ENCODE measurements around the gene UNC5C. TPM values are rescaled to one million over a fixed set of nuclear protein-coding genes. Genes with fewer than 3 reads are reported as not detected.

Gene UNC5C
- total and polyA plus RNA-seq, 2 of the 4 experiments (the other 2 are of a cell fraction) = under 0.01 TPM

DNA sequence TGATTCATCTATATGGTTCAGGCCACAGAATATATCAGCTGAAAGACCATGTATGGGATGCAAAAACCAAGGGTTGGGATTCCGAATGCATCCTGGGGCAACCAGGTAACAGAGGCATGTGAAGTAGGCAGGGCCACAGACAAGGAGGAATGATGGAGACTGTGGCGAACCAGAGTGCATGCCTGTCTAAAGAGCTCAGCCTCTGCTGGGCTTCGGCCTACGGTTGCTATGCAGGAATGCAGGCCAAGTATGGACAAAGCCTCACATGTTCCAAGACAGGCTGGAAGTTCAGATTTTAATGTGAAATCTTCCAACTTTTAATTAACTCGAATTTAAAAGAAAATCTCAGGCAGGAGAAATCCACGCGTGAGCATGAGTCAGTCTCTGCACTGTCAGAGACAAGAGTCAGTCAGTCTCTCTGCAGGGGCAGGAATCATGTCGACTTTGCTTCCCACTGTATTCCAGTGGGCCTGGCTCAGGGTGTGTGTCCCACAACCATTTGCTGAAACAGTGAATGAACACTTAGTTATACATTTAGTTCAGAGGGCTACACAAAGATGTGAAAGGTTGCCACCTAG, 344.4 kb downstream of the UNC5C start:
- H2BK20ac ChIP-seq (ENCODE audit: low read depth, low read length) = no peak overlapping the region
- no peaks in the 10 kb centered on the region for H3K9me3 ChIP-seq (ENCODE audit: control insufficient read depth, insufficient read depth, low read length)
- ATAC-seq (ENCODE audit: low read depth) = no peak
- H3K79me1 ChIP-seq (ENCODE audit: low read depth in 1 of 2, low read length in 2 of 2) = no peaks in the 10 kb centered on the region
- H4K5ac ChIP-seq (ENCODE audit: low read depth, low read length) = no peak overlapping the region
- H2AK5ac ChIP-seq (ENCODE audit: low read depth, low read length) = no peak overlapping the region
- DNase-seq = no peak
- H4K91ac ChIP-seq (ENCODE audit: insufficient read depth, low read depth, low read length) = no peak overlapping the region
- BruUV-seq (replicated peaks) = no TSS peak
- no peaks in the 10 kb centered on the region for H3K27me3 ChIP-seq (ENCODE audit: control insufficient read depth, insufficient read depth, low read length)
- no peak overlapping the region for H4K8ac ChIP-seq (ENCODE audit: low read depth in 2 of 2, low read length in 2 of 2)
- H3K4ac ChIP-seq (ENCODE audit: low read depth, low read length) = no peak overlapping the region
- H3K14ac ChIP-seq (replicated peaks; ENCODE audit: low read depth, low read length) = no peak overlapping the region
- in situ Hi-C loops (cut with MboI; ENCODE audit: low sequenced_read_pairs) (no loop called here), intact Hi-C loops (cut with micrococcal nuclease) (no loop called here), dilution Hi-C loops (cut with HindIII; ENCODE audit: low sequenced_read_pairs, unreplicated experiment) (no loop called here)
- H3K23ac ChIP-seq (ENCODE audit: low read depth, low read length) = no peak overlapping the region
- ChIA-PET POLR2A (ENCODE audit: unreplicated experiment) (interaction anchor here (0.5 kb wide), 1 partner anchor 335 kb away, joined by 4 read pairs; no protein-coding TSS in a partner anchor), CTCF (interaction anchor here (1.6 kb wide), 2 partner anchors 11 to 15 kb away, joined by 5 read pairs; no protein-coding TSS in a partner anchor)
- no peak overlapping the region for H2BK120ac ChIP-seq (ENCODE audit: low read depth, low read length)
- no peaks in the 10 kb centered on the region for H3K36me3 ChIP-seq (ENCODE audit: control insufficient read depth, insufficient read depth, low read length)
- 78% methylated on average over 8 of the region's 8 CpGs; no CpG with 5 or more reads in 1 of the 2 experiments for WGBS, 2 experiments (ENCODE audit: extremely low coverage in 2 of 2, insufficient read length in 1 of 2)
- H3K56ac ChIP-seq (ENCODE audit: extremely low read depth, insufficient read depth, low read length) = no peak overlapping the region
- H2BK15ac ChIP-seq (ENCODE audit: low read depth, low read length) = no peak overlapping the region
- no peak overlapping the region for H3K9ac ChIP-seq (ENCODE audit: low read depth, low read length)
- H4K20me1 ChIP-seq (ENCODE audit: insufficient read depth, low read length) = no peaks in the 10 kb centered on the region
- no peak overlapping the region for H2BK5ac ChIP-seq (ENCODE audit: low read depth, low read length, poor library complexity, severe bottlenecking)
- TF ChIP-seq SMC3 (IDR thresholded peaks at IDR 0.05; ENCODE audit: low read depth, low read length) (no peak), RCOR1 (IDR thresholded peaks at IDR 0.05; ENCODE audit: insufficient replicate concordance, low read length) (no peak), MAFK (IDR thresholded peaks at IDR 0.05; ENCODE audit: low read depth, low read length) (no peak)
- TF ChIP-seq, protein P1, sequence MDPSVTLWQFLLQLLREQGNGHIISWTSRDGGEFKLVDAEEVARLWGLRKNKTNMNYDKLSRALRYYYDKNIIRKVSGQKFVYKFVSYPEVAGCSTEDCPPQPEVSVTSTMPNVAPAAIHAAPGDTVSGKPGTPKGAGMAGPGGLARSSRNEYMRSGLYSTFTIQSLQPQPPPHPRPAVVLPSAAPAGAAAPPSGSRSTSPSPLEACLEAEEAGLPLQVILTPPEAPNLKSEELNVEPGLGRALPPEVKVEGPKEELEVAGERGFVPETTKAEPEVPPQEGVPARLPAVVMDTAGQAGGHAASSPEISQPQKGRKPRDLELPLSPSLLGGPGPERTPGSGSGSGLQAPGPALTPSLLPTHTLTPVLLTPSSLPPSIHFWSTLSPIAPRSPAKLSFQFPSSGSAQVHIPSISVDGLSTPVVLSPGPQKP (IDR thresholded peaks at IDR 0.05; ENCODE audit: borderline replicate concordance, low read depth, low read length) = no peak
- no peak overlapping the region for H3K27ac ChIP-seq (ENCODE audit: insufficient read depth, low read length)
- no peak overlapping the region for H3K4me2 ChIP-seq (ENCODE audit: low read depth, low read length)
- no peaks in the 10 kb centered on the region for H3K4me1 ChIP-seq (ENCODE audit: control insufficient read depth, insufficient read depth, low read length)
- no peak overlapping the region for H2AK9ac ChIP-seq (replicated peaks; ENCODE audit: low read depth, low read length, poor library complexity)
- H3K9me1 ChIP-seq (ENCODE audit: insufficient read depth, low read length) = no peaks in the 10 kb centered on the region
- no peak overlapping the region for H3K18ac ChIP-seq (ENCODE audit: low read depth, low read length)
- H2AFZ ChIP-seq (replicated peaks; ENCODE audit: low read length, poor library complexity) = no peak overlapping the region
- H3K4me3 ChIP-seq (ENCODE audit: insufficient read depth, low read depth, low read length) = no peak overlapping the region
